ENCODE measurements around the gene MAD1L1.
"Not testable (repeated sequence)": the region's sequence is repeated elsewhere in the genome, so short reads cannot be mapped to it uniquely, and the experiment has no call there.

MAD1L1 gene

DNA sequence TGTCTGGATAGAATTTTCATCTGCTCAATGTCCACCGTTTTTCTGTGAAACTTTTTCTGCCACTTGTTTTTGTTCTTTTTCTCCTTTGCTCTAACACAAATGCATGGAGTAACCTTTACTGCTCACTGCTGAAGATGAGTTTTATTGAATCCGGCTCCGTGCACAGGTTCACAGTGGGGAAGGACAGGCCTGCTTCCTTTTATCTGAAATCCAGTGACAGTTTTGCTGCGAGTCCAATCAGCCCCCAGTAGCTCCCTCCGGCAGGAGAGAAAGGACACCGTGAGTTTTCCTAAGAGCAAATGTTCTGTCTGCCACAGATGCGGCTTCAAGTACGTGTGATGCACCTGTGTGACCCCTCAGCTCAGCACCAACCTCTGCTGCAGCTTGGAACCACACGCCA lies 246.8 kb downstream of the MAD1L1 start:
- no peak for DNase-seq (ENCODE audit: low spot score)

DNA sequence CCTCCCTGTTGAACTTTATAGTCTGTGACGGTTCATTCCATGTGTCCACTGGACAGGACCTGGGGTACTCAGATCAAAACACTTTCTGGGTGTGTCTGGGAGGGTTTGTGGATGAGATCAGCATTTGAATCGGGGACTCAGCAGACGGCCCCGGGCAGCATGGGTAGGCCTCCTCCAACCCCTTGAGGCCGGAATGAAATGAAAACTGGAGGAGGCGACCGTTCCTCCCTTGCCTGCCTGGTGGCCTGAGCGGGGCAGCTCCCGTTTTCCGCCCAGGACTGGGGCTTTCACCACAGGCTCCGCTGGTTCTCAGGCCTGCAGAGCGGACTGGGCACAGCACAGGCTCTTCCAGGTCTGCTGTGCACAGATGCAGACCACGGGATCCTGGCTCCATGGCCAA lies 247.7 kb downstream of the MAD1L1 start:
- DNase-seq (ENCODE audit: low spot score) = no peak

GRCh38 chr7:1981878-1982230 lies 250.9 kb downstream of the MAD1L1 start:
- no peak for DNase-seq (ENCODE audit: low spot score)

DNA sequence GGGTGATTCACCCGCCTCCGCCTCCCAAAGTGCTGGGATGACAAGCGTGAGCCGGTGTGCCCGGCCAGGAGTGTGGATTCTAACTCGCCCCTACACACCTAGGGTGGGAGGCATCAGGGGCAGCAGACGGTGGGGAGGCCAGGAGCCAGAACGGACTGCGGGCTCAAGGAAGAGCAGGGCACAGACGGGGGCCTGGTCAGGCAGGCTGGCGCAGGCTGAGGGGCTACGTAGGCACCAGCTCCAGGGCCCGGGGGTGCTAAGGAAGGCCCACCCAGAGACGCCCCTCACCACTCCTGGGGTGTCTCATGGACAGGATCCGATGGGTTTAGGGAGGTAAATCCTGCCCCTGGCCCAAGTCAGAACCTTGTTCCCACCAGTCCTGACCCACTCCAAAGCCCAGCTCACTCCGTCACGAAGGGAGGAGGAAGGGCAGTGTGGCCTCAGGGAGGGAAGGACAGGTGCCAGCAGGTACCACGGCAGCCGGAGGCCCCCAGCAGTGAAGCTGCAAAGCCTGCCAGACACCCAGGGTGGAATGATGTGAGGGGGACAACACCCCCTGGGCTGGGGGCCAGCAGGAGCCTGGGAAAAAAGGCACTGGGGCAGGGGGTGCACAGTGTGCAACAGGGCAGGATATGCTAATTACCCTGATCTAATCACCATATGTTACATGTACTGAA lies 251.4 kb downstream of the MAD1L1 start:
- DNase-seq (ENCODE audit: low spot score) = no peak

DNA sequence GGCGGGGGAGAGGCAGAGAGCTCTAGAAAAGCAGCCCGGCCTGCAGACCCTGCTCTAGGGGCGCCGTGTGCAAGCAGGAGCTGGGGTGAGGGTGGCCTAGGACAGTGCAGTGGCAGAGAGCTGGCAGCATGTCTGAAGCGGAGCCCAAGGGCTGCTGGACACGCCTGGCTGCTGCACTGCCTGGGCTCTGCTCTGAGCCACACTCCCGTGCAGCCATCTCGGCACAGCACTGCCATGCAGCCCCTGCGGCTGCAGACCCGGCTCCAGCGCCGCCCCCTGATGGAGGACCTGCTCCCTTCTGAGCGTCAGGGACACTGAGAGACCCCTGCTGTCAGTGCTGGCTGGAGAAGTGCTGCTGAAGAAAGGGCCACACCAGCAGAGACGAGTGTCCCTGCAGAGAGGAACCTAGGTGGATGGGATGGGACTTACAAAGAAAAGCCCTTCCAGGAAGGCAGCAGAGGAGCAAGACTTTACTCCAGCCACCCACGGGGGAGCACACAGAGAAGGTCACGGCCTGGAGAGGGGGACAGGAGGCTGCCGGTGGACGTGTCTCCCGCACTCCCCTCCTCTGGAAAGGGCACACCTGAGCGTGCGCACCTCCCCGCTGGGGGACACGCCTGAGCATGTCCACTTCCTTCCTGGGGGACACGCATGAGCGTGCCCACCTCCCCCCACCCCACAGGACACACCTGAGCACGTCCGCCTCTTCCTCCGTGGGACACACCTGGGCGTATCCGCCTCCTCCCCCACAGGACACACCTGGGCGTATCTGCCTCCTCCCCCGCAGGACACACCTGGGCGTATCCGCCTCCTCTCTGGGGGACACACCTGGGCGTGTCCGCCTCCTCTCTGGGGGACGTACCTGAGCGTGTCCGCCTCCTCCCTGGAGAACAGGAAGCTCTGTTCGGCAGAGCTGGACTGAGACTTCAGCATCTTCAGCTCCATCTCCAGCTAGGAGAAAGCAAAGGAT lies 252.9 kb downstream of the MAD1L1 start:
- DNase-seq (ENCODE audit: low spot score) = no peak

DNA sequence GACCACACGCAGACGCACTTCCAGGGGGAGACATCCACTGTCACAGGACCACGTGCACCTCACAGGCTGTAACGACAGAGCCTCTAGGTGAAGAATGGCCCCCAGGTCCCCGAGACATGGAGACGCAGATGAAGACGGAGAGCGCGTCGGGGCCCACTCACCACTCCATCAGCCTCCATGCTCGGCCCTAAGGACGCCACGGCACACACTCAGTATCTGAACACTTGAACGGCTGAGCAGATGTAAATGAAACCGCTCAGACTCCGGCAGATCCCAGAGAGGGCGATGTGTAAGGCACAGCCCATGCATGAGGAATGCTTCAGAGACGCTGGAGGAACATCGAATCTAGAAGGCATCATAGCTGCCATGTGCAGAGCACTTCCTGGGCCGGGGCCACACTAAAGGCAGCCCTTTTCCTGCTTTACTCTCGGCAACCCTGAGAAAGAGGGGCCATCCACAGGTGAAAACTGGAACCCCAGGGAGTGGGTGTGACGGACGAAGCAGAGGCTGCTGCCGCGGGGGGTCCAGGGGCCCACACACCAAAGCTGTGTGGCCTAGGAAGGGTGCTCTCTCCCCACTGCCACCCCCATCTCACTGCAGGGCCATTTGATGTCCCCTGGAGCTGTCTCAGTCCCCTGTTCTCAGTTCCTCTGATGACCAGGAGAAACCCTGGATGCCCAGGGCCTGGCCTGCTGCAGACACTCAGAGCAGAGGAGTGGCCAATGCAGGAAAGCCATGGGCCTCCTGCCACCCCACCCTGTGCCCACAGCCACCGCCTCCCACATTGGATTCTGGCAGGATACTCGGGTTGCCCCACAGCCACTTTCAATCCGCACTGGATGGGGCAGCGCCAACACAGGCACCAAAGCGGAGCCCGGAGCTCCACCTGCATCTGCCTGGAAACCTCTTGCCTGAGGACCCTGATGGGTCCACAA lies 253.8 kb downstream of the MAD1L1 start:
- DNase-seq (ENCODE audit: low spot score) = no peak

DNA sequence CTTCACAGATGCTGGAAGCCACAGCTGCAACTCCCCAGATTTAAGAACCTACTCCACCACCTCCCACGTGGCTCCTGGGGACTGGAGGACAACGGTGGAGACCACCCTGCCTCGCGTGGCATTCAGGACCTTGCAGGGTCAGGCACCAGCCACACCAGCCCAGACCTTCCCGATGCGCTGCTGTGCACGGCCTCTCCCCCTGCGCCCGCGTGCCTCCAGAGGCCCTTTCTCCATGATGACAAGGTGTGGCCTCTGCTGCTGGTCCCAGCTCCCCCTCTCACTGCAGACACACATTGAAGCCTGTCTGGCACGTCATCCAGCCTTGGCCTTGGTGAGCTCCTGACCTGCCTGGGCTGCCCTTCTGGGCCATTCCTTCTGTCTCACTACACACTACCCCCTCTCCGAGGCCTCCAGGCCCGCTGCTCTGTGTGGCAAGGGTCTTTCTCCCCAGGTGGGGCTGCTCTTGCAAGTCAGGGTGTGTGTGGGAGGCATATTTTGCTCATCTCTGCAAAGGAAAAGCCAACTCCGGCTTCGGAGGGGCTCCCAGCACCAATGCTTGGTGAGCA lies 254.8 kb downstream of the MAD1L1 start:
- no peak for DNase-seq (ENCODE audit: low spot score)

GRCh38 chr7:1977059-1977875 lies 255.5 kb downstream of the MAD1L1 start:
- DNase-seq (ENCODE audit: low spot score) = no peak

DNA sequence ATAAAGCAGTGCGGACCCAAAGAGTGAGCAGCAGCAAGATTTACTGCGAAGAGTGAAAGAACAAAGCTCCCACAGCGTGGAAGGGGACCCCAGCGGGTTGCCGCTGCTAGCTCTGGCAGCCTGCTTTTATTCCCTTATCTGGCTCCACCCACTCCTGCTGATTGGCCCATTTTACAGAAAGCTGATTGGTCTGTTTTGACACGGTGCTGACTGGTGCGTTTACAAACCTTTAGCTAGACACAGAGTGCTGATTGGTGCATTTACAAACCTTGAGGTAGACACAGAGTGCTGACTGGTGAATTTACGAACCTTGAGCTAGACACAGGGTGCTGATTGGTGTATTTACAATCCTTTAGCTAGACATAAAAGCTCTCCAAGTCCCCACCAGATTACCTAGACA lies 256.2 kb downstream of the MAD1L1 start:
- DNase-seq (ENCODE audit: low spot score) = not testable (repeated sequence)

DNA sequence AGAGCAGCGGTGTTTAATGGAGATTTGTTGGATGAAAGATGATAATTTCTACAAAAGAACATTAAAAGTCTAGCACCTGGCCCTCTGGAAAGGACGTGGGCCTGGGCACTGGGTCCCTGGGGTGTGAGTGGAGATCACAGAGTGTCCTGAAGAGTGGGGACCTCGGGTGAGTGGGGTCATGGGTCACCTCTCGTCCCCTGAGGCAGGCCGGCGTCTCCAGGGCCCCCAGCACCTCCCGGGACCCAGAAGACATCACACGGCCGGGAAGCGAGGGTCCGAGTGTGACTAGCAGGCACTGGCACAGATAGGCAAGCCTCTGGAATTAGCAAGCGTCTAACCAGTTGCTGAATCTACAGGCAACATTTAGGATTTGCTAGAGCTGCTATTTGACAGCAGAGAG lies 257.2 kb downstream of the MAD1L1 start:
- DNase-seq (ENCODE audit: low spot score) = no peak

DNA sequence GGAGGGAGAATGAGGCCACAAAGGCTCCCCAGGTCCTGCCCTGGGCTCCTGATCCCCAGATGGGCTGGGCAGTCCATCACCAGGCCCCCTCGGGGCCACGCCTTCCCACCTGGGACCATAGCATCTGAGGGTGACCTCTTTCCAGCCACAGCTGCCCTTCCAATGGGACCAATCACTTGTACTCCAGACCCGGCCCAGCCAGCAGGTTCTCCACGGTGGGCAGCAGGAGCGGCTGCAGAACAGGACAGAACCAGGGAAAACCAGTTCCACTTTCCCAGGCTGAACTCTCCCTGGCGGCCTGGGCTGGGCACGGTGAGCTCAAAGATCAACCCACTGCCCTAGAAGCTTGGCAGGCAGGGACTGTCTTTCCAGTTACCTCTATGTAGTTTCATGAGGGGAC lies 257.6 kb downstream of the MAD1L1 start:
- no peak for DNase-seq (ENCODE audit: low spot score)

GRCh38 chr7:1974290-1975101 lies 258.2 kb downstream of the MAD1L1 start:
- DNase-seq (ENCODE audit: low spot score) = no peak

- DNase-seq (ENCODE audit: low spot score) = no peak
These were observed 259.2 kb downstream of the MAD1L1 start for GRCh38 chr7:1973321-1974251.

GRCh38 chr7:1972744-1973143 lies 260.0 kb downstream of the MAD1L1 start:
- no peak for DNase-seq (ENCODE audit: low spot score)

- no peak for DNase-seq (ENCODE audit: low spot score)
These were observed 260.6 kb downstream of the MAD1L1 start for GRCh38 chr7:1971946-1972654.

DNA sequence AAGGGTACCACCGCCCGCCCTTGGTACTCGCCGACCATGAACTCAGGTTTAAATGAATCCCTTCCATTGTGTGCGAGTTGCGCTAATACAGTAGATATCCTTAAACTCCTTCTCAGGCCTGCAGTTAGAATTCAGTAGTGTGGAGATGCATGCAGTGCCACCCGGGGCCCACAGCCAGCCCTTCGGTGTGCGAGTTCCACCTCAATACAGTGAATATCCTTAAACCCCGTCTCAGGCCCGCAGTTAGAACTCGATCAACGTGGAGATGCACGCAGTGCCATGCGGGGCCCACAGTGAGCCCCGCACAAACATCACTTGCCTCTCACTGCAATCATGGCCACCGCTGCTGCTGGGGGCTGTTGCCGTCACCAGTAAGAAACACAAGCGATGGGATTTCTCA lies 261.9 kb downstream of the MAD1L1 start:
- DNase-seq (ENCODE audit: low spot score) = no peak

- not testable (repeated sequence) for DNase-seq (ENCODE audit: low spot score)
These were observed 262.5 kb downstream of the MAD1L1 start for GRCh38 chr7:1970285-1970660.

- no peak for DNase-seq (ENCODE audit: low spot score)
These were observed 263.1 kb downstream of the MAD1L1 start for GRCh38 chr7:1969459-1970284.
